Lower leg skin (tissue), 4 donors: Measurements from ENCODE around the gene PDLIM3. TPM values are rescaled to one million over a fixed set of nuclear protein-coding genes. Genes with fewer than 3 reads are reported as not detected.

Source experiments
- DNase-seq, 2 donors: peaks; one replicate each; pipeline ENCODE4 v3.0.0-alpha.2; 2019; ENCODE audit warnings: low spot score in 2 of 2
- H3K4me3 ChIP-seq: fragments of 200-600 bp; sonication (generic); 2 replicates; pipeline ENCODE4 v1.5.1; 2017; ENCODE audit warnings: mild to moderate bottlenecking, low read depth; ENCODE audit not compliant: poor library complexity, severe bottlenecking
- POLR2A ChIP-seq, 2 donors: fragments of 450-650 bp; IDR thresholded peaks; one replicate each; pipeline ENCODE4 v1.6.1; 2016 to 2017; ENCODE audit warnings: antibody characterized with exemption in 2 of 2, mild to moderate bottlenecking in 1 of 2, moderate library complexity in 1 of 2
- WGBS, 2 donors: methylation state at CpG; one replicate each; pipeline ENCODE4 v1.1.5; 2018; 5-methylcytosine and 5-hydroxymethylcytosine counted together
- intact Hi-C: fragments of 100-400 bp; cut with DNase I; formaldehyde crosslinking; loops from one replicate; pipeline ENCODE4 v1.15.0; 2023; ENCODE audit warnings: low total_unique reads
- total RNA-seq, 4 donors: library from RNA; depleted of rRNA; stranded (reverse); fragments of >200 nt; gene quantifications; one replicate each; pipeline ENCODE4 v1.1.0, GENCODE V29; 2016
- TF ChIP-seq, protein P1 (sequence below), 3 donors: fragments of 450-650 bp; IDR thresholded peaks; one replicate each; pipeline ENCODE4 v1.5.1; 2016; ENCODE audit warnings: antibody characterized with exemption in 3 of 3, mild to moderate bottlenecking in 3 of 3, moderate library complexity in 2 of 3

Gene PDLIM3
- total RNA-seq, 4 donors from 2014 or later, result 10.7 to 25.2 (median 21.2) TPM

DNA sequence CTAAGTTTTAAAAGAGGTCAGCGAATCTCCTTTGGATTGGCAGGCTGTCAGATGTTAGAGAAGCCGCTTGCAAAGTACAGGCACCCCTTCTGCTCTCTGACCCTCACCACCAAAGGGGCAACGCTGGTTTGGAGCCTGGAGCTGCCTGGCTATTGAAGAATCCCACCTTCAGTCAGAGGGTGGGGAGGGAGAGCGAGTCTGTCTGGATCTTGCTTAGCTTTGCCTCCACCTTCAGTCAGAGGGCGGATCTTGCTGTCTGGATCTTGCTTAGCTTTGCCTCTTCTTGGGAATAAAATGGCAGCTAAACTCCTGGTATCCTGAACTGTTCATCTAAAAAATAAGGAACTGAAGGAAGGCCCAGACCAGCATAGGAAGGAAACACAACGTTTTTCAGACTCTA is 71.1 kb downstream of the PDLIM3 start:
- intact Hi-C loops, result no loop called here
- no peak overlapping the region for H3K4me3 ChIP-seq
- 56 to 57% methylated on average over 6 of the region's 6 CpGs for WGBS, 2 donors
- DNase-seq, result no peak
- no peak for TF ChIP-seq POLR2A (IDR thresholded peaks at IDR 0.05)
- TF ChIP-seq, protein P1, sequence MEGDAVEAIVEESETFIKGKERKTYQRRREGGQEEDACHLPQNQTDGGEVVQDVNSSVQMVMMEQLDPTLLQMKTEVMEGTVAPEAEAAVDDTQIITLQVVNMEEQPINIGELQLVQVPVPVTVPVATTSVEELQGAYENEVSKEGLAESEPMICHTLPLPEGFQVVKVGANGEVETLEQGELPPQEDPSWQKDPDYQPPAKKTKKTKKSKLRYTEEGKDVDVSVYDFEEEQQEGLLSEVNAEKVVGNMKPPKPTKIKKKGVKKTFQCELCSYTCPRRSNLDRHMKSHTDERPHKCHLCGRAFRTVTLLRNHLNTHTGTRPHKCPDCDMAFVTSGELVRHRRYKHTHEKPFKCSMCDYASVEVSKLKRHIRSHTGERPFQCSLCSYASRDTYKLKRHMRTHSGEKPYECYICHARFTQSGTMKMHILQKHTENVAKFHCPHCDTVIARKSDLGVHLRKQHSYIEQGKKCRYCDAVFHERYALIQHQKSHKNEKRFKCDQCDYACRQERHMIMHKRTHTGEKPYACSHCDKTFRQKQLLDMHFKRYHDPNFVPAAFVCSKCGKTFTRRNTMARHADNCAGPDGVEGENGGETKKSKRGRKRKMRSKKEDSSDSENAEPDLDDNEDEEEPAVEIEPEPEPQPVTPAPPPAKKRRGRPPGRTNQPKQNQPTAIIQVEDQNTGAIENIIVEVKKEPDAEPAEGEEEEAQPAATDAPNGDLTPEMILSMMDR (IDR thresholded peaks at IDR 0.05), result no peak

DNA sequence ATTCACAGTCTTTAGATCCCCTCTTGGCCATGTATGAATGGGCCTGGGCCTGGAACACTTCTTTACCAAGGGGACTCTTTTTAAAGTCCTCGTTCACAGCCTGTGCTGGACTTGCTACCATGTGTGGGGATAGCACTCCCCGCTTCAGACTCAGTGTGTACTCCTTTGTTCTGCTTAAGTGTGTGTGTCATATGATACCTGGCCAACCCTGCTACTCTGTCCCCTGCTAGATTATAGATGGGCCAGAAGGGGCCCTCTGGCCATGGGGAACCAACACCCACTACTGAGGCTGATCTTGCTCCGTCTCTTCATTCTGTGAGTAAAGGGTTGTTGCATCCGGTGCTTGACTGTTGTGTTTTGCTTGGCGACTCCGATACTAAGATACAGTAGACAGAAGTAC is 71.8 kb downstream of the PDLIM3 start:
- no peak overlapping the region for H3K4me3 ChIP-seq
- TF ChIP-seq, protein P1 (IDR thresholded peaks at IDR 0.05), result no peak
- no peak for TF ChIP-seq POLR2A (IDR thresholded peaks at IDR 0.05)
- WGBS, 2 donors, result 87 to 96% methylated on average over 6 of the region's 6 CpGs
- intact Hi-C loops, result no loop called here
- DNase-seq, result no peak

DNA sequence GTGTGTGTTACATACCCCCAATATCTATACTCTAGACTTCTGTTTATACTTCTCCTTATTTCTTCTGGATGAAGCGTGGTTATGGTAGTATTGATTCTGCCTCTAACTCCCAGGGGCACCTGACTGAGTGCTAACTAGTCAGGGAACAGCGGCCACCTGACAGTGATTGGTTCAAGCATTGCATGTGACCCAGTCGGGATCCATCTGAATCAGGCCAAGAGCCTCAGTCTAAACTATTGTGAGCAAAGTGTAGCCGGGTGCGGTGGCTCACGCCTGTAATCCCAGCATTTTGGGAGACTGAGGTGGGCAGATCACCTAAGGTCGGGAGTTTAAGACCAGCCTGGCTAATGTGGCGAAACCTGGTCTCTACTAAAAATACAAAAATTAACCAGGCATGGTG is 73.7 kb downstream of the PDLIM3 start:
- no peak for TF ChIP-seq POLR2A (IDR thresholded peaks at IDR 0.05)
- TF ChIP-seq, protein P1 (IDR thresholded peaks at IDR 0.05), result no peak
- intact Hi-C loops, result no loop called here
- 87 to 99% methylated on average over 8 of the region's 8 CpGs for WGBS, 2 donors
- no peak overlapping the region for H3K4me3 ChIP-seq
- DNase-seq, result no peak

DNA sequence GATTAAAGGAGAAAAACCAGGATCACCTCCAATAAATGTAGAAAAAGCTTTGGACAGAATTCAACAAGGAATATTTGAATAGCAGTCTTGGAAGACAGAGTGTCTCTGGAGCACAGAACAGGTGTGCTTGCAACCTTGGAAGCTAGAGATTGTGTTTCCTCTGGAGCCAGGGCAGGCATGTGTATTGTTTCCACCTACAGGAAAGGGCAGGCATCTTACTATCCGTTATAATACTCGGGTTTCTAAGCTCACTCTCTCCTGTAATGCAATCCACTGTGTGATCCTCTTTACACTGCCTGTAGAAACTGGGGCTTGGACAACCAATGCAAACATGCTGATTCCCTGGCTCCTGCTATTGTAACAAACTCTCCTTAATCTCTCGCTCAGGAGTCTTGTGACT is 78.2 kb downstream of the PDLIM3 start:
- WGBS, 2 donors, result 45 to 61% methylated on average over 3 of the region's 3 CpGs
- DNase-seq, result no peak
- intact Hi-C loops, result no loop called here
- TF ChIP-seq, protein P1 (IDR thresholded peaks at IDR 0.05), result no peak
- TF ChIP-seq POLR2A (IDR thresholded peaks at IDR 0.05), result no peak
- no peak overlapping the region for H3K4me3 ChIP-seq

DNA sequence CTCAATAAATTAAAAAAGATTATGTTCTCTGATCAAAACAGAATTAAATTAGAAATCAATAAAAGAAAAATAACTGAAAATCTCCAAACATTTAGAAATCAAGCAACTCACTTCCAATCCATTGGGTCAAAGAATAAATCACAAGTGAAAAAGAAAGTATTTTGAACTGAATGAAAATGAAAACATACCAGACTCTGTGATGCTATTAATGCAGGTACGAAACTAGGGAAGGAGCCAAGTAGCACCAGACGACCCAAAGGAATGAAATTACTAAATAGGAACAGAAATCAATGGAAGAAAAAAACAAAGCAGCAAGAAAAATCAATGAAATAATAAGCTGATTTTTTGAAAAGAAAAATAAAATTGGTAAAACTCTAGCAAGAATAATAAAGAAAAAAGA is 79.2 kb downstream of the PDLIM3 start:
- TF ChIP-seq POLR2A (IDR thresholded peaks at IDR 0.05), result no peak
- TF ChIP-seq, protein P1 (IDR thresholded peaks at IDR 0.05), result no peak
- WGBS, 2 donors, result 33 to 52% methylated on average over 2 of the region's 2 CpGs
- H3K4me3 ChIP-seq, result no peak overlapping the region
- intact Hi-C loops, result no loop called here
- DNase-seq, result no peak

Other genes starting within 250 kb of the PDLIM3 start
- 1 to 10 TPM in 2 of 4 donors, under 1 TPM in 2; 0.55 to 1.5 (median 1.2) TPM for gene LRP2BP, start 139.6 kb downstream of the PDLIM3 start, total RNA-seq
- gene ANKRD37, start 138.7 kb downstream of the PDLIM3 start, total RNA-seq, result 10 to 100 TPM; 16.1 to 30.8 (median 22.1) TPM
- gene UFSP2, start 109.5 kb downstream of the PDLIM3 start, total RNA-seq, result 10 to 100 TPM; 24.6 to 53.5 (median 32.4) TPM
- under 1 TPM in 3 of 4 donors, not detected in 1; 0.08 to 0.75 (median 0.61) TPM for gene CCDC110, start 63.8 kb downstream of the PDLIM3 start, total RNA-seq